HepG2 (cell line): ENCODE data around the gene TMEM121. TPM values are rescaled to one million over a fixed set of nuclear protein-coding genes. Genes with fewer than 3 reads are reported as not detected.

Experiments
- ARNT ChIP-seq: fragments of 450-650 bp; IDR thresholded peaks from 2 replicates; pipeline ENCODE4 v1.6.1; 2017
- LCORL ChIP-seq, 2 experiments: fragments of 450-650 bp in 1 of 2; sonication (generic) in 1 of 2; formaldehyde crosslinking in 1 of 2; IDR thresholded peaks; 2 replicates each; pipeline versions ENCODE4 v1.5.0 to v1.6.1; 2017 to 2020; ENCODE audit warnings: antibody characterized with exemption in 1 of 2, missing genetic modification reagents in 1 of 2
- MEF2D ChIP-seq: sonication (generic); formaldehyde crosslinking; IDR thresholded peaks from 2 replicates; pipeline ENCODE4 v1.5.1; 2020; ENCODE audit warnings: mild to moderate bottlenecking, missing genetic modification reagents
- RBFOX2 ChIP-seq: fragments of 200-400 bp; formaldehyde crosslinking; IDR thresholded peaks from 2 replicates; pipeline ENCODE4 v1.6.1; 2017; ENCODE audit warnings: low read depth, mild to moderate bottlenecking, low read length
- RFXAP ChIP-seq: sonication (generic); formaldehyde crosslinking; IDR thresholded peaks from 2 replicates; pipeline ENCODE4 v1.4.0; 2020; ENCODE audit warnings: missing genetic modification reagents, borderline replicate concordance
- SMARCC2 ChIP-seq: fragments of 450-650 bp; IDR thresholded peaks from 2 replicates; pipeline ENCODE4 v1.6.1; 2017; ENCODE audit warnings: antibody characterized with exemption, mild to moderate bottlenecking
- TARDBP ChIP-seq: sonication (generic); formaldehyde crosslinking; IDR thresholded peaks from 2 replicates; pipeline ENCODE4 v1.8.0; 2022; ENCODE audit warnings: mild to moderate bottlenecking, missing genetic modification reagents
- ZFAT ChIP-seq: sonication (generic); formaldehyde crosslinking; conservative IDR thresholded peaks from 2 replicates; pipeline ENCODE4 v1.8.1; 2023; ENCODE audit warnings: missing genetic modification reagents, inconsistent platforms
- ZKSCAN5 ChIP-seq: sonication (generic); formaldehyde crosslinking; IDR thresholded peaks from 2 replicates; pipeline ENCODE4 v1.5.1; 2020; ENCODE audit warnings: mild to moderate bottlenecking, missing genetic modification reagents
- ZNF451 ChIP-seq: sonication (generic); formaldehyde crosslinking; IDR thresholded peaks from 2 replicates; pipeline ENCODE4 v1.5.0; 2020; ENCODE audit warnings: mild to moderate bottlenecking, missing genetic modification reagents
- ZNF510 ChIP-seq: sonication (generic); formaldehyde crosslinking; IDR thresholded peaks from 2 replicates; pipeline ENCODE4 v1.4.0; 2020; ENCODE audit warnings: low read depth, mild to moderate bottlenecking, missing genetic modification reagents
- ZNF841 ChIP-seq: sonication (generic); formaldehyde crosslinking; IDR thresholded peaks from 2 replicates; pipeline ENCODE4 v1.8.1; 2023; ENCODE audit warnings: missing genetic modification reagents, borderline replicate concordance
- ZSCAN20 ChIP-seq: sonication (generic); formaldehyde crosslinking; IDR thresholded peaks from 2 replicates; pipeline ENCODE4 v1.4.0; 2020; ENCODE audit warnings: missing genetic modification reagents, mild to moderate bottlenecking, borderline replicate concordance
- polyA plus RNA-seq, 8 experiments: library from polyadenylated mRNA; depleted of rRNA in 3 of 8; stranded (reverse) in 7 of 8; unstranded in 1 of 8; fragments of >200 nt; fragmentation: Illumina TruSeq in 4 of 8; extraction: Trizol in 4 of 8; gene quantifications; 2 replicates each; pipeline versions ENCODE4 v1.2.1 to v1.2.3, GENCODE V29; 2011 to 2016; ENCODE audit warnings: low read depth in 4 of 8, missing spikeins in 1 of 8, mixed read lengths in 1 of 8; ENCODE audit not compliant: insufficient read depth in 1 of 8
- total RNA-seq, 5 experiments: library from RNA; depleted of rRNA; stranded (reverse); fragments of >200 nt; fragmentation: Illumina TruSeq; extraction: Trizol; gene quantifications; 2 replicates each; pipeline ENCODE4 v1.2.3, GENCODE V29; 2016; ENCODE audit warnings: low read depth in 1 of 5
- TF ChIP-seq, protein P1 (sequence below): IDR thresholded peaks from 2 replicates; pipeline ENCODE4 v1.6.1; 2016; ENCODE audit warnings: mild to moderate bottlenecking
- TF ChIP-seq, protein P2 (sequence below): sonication (generic); formaldehyde crosslinking; IDR thresholded peaks from 2 replicates; pipeline ENCODE4 v1.5.1; 2020; ENCODE audit warnings: mild to moderate bottlenecking, missing genetic modification reagents, moderate library complexity
- TF ChIP-seq, protein P3 (sequence below): sonication (generic); formaldehyde crosslinking; IDR thresholded peaks from 2 replicates; pipeline ENCODE4 v1.5.0; 2020; ENCODE audit warnings: missing genetic modification reagents, mild to moderate bottlenecking, borderline replicate concordance
- TF ChIP-seq, protein P4 (sequence below): sonication (generic); formaldehyde crosslinking; IDR thresholded peaks from 2 replicates; pipeline ENCODE4 v1.8.1; 2023; ENCODE audit warnings: mild to moderate bottlenecking, missing genetic modification reagents
- TF ChIP-seq, protein P5 (sequence below): sonication (generic); formaldehyde crosslinking; IDR thresholded peaks from 2 replicates; pipeline ENCODE4; 2020; ENCODE audit warnings: missing genetic modification reagents, mild to moderate bottlenecking, borderline replicate concordance

TMEM121 gene
- total and polyA plus RNA-seq, 2 of the 13 experiments (the other 11 are each of a cell fraction or from before 2014, with no cell fraction given), result 6.6 to 19.0 TPM

DNA sequence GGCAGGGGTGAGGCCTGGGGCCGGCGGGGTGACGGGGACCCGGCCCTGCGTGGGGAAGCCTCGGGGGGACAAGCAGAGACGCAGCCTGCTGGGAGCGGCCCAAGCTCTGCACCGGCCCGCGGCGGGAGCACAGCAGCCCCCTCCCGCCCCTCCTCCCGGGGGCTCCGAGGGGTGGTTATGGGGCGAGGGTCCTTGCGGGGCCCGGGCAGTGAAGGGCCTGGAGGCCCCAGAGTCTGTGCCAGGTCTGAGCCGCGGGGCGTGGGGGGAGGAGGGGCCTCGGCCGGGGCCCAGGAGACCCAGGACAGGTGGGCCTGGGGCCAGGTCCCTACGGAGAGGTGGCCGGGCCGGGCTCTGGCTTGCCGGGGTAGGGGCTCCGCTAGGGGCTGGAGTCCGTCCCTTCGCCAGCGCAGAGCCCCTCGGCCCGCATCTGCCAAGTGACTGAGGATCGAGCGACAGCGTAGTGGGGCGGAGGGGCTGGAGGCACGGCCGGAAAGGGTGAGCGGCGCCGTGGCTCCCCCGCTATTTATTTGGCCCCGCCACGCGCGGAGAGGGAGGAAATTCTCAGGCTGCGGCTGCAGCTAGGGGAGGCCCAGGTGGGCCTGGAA, 495 bp downstream of the TMEM121 start (continued):
- TF ChIP-seq ZFAT (no peak), MEF2D (no peak), ZNF510 (no peak), ZSCAN20 (CRISPR knock-in tag) (0 out of 2 replicates have a peak, but pooled peaks have one; percentile 36), ZKSCAN5 (CRISPR knock-in tag) (no peak), RBFOX2 (peak; percentile 50), RFXAP (CRISPR knock-in tag) (no peak), LCORL (IDR thresholded peaks at IDR 0.05) (no peak), LCORL (CRISPR knock-in tag; IDR thresholded peaks at IDR 0.05) (0 out of 2 replicates have a peak, but pooled peaks have one; percentile 23), ZNF841 (CRISPR knock-in tag) (no peak), TARDBP (0 out of 2 replicates have a peak, but pooled peaks have one; percentile 26), SMARCC2 (no peak), ARNT (no peak), ZNF451 (CRISPR knock-in tag) (no peak)
- TF ChIP-seq, protein P1, sequence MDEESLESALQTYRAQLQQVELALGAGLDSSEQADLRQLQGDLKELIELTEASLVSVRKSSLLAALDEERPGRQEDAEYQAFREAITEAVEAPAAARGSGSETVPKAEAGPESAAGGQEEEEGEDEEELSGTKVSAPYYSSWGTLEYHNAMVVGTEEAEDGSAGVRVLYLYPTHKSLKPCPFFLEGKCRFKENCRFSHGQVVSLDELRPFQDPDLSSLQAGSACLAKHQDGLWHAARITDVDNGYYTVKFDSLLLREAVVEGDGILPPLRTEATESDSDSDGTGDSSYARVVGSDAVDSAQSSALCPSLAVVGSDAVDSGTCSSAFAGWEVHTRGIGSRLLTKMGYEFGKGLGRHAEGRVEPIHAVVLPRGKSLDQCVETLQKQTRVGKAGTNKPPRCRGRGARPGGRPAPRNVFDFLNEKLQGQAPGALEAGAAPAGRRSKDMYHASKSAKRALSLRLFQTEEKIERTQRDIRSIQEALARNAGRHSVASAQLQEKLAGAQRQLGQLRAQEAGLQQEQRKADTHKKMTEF (CRISPR knock-in tag), result no peak
- TF ChIP-seq, protein P2, sequence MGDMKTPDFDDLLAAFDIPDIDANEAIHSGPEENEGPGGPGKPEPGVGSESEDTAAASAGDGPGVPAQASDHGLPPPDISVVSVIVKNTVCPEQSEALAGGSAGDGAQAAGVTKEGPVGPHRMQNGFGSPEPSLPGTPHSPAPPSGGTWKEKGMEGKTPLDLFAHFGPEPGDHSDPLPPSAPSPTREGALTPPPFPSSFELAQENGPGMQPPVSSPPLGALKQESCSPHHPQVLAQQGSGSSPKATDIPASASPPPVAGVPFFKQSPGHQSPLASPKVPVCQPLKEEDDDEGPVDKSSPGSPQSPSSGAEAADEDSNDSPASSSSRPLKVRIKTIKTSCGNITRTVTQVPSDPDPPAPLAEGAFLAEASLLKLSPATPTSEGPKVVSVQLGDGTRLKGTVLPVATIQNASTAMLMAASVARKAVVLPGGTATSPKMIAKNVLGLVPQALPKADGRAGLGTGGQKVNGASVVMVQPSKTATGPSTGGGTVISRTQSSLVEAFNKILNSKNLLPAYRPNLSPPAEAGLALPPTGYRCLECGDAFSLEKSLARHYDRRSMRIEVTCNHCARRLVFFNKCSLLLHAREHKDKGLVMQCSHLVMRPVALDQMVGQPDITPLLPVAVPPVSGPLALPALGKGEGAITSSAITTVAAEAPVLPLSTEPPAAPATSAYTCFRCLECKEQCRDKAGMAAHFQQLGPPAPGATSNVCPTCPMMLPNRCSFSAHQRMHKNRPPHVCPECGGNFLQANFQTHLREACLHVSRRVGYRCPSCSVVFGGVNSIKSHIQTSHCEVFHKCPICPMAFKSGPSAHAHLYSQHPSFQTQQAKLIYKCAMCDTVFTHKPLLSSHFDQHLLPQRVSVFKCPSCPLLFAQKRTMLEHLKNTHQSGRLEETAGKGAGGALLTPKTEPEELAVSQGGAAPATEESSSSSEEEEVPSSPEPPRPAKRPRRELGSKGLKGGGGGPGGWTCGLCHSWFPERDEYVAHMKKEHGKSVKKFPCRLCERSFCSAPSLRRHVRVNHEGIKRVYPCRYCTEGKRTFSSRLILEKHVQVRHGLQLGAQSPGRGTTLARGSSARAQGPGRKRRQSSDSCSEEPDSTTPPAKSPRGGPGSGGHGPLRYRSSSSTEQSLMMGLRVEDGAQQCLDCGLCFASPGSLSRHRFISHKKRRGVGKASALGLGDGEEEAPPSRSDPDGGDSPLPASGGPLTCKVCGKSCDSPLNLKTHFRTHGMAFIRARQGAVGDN (CRISPR knock-in tag), result no peak; the same call in 1 of the 2 replicates
- TF ChIP-seq, protein P3, sequence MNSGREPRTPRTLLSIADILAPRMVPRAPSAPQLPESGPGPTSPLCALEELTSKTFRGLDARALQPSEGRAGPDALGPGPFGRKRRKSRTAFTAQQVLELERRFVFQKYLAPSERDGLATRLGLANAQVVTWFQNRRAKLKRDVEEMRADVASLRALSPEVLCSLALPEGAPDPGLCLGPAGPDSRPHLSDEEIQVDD (CRISPR knock-in tag), result no peak
- TF ChIP-seq, protein P4, sequence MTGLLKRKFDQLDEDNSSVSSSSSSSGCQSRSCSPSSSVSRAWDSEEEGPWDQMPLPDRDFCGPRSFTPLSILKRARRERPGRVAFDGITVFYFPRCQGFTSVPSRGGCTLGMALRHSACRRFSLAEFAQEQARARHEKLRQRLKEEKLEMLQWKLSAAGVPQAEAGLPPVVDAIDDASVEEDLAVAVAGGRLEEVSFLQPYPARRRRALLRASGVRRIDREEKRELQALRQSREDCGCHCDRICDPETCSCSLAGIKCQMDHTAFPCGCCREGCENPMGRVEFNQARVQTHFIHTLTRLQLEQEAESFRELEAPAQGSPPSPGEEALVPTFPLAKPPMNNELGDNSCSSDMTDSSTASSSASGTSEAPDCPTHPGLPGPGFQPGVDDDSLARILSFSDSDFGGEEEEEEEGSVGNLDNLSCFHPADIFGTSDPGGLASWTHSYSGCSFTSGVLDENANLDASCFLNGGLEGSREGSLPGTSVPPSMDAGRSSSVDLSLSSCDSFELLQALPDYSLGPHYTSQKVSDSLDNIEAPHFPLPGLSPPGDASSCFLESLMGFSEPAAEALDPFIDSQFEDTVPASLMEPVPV (CRISPR knock-in tag), result peak; percentile 45; the same call in 1 of the 2 replicates
- TF ChIP-seq, protein P5, sequence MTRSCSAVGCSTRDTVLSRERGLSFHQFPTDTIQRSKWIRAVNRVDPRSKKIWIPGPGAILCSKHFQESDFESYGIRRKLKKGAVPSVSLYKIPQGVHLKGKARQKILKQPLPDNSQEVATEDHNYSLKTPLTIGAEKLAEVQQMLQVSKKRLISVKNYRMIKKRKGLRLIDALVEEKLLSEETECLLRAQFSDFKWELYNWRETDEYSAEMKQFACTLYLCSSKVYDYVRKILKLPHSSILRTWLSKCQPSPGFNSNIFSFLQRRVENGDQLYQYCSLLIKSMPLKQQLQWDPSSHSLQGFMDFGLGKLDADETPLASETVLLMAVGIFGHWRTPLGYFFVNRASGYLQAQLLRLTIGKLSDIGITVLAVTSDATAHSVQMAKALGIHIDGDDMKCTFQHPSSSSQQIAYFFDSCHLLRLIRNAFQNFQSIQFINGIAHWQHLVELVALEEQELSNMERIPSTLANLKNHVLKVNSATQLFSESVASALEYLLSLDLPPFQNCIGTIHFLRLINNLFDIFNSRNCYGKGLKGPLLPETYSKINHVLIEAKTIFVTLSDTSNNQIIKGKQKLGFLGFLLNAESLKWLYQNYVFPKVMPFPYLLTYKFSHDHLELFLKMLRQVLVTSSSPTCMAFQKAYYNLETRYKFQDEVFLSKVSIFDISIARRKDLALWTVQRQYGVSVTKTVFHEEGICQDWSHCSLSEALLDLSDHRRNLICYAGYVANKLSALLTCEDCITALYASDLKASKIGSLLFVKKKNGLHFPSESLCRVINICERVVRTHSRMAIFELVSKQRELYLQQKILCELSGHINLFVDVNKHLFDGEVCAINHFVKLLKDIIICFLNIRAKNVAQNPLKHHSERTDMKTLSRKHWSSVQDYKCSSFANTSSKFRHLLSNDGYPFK, result no peak
